Activated CD4-positive, CD25-positive, alpha-beta regulatory T cell (primary cell): Measurements from ENCODE around the gene ZBTB4.

Experiments
- DNase-seq, 4 experiments: peaks; one replicate each; lab custom pipeline; 2025; lab: John Stamatoyannopoulos, UW

ZBTB4 gene

GRCh38 chr17:7479213-7480088, at the start of gene ZBTB4:
TSS of gene ZBTB4 (minus strand) at chr17:7479631. CDS start at chr17:7466801, 12,830 bp downstream.
- DNase-seq, result peak; percentile 16 to 66 (median 52)

- DNase-seq, result no peak
Measured at GRCh38 chr17:7528842-7529241, 49.4 kb upstream of the ZBTB4 start.

GRCh38 chr17:7523033-7523432, 43.6 kb upstream of the ZBTB4 start:
- DNase-seq, result peak; percentile 13 to 22 (median 19)

- DNase-seq, result no peak
Measured at GRCh38 chr17:7515911-7516610, 36.6 kb upstream of the ZBTB4 start.

GRCh38 chr17:7513850-7514419, 34.5 kb upstream of the ZBTB4 start:
- DNase-seq, result no peak

- DNase-seq, result no peak
Measured at GRCh38 chr17:7512824-7513540, 33.6 kb upstream of the ZBTB4 start.

GRCh38 chr17:7512105-7512504, 32.7 kb upstream of the ZBTB4 start:
- DNase-seq, result no peak

GRCh38 chr17:7511108-7511507, 31.7 kb upstream of the ZBTB4 start:
- no peak for DNase-seq

GRCh38 chr17:7509937-7510336, 30.5 kb upstream of the ZBTB4 start:
- DNase-seq, result no peak

GRCh38 chr17:7508846-7509245, 29.4 kb upstream of the ZBTB4 start:
- no peak for DNase-seq

- no peak for DNase-seq
Measured at GRCh38 chr17:7508145-7508544, 28.7 kb upstream of the ZBTB4 start.

GRCh38 chr17:7503521-7503920, 24.1 kb upstream of the ZBTB4 start:
- DNase-seq, result no peak

GRCh38 chr17:7502987-7503386, 23.6 kb upstream of the ZBTB4 start:
- no peak for DNase-seq

- DNase-seq, result no peak
Measured at GRCh38 chr17:7502171-7502847, 22.9 kb upstream of the ZBTB4 start.

GRCh38 chr17:7501729-7502128, 22.3 kb upstream of the ZBTB4 start:
- DNase-seq, result no peak

GRCh38 chr17:7499161-7499560, 19.7 kb upstream of the ZBTB4 start:
- no peak for DNase-seq

GRCh38 chr17:7497636-7498035, 18.2 kb upstream of the ZBTB4 start:
- DNase-seq, result no peak

- no peak for DNase-seq
Measured at GRCh38 chr17:7497228-7497627, 17.8 kb upstream of the ZBTB4 start.

- DNase-seq, result no peak
Measured at GRCh38 chr17:7496470-7497183, 17.2 kb upstream of the ZBTB4 start.

- DNase-seq, result no peak
Measured at GRCh38 chr17:7495906-7496434, 16.5 kb upstream of the ZBTB4 start.

GRCh38 chr17:7493941-7494340, 14.5 kb upstream of the ZBTB4 start:
- no peak for DNase-seq
